ENCODE results near the gene CD99L2.

GRCh38 chrX:150935467-150935866 lies 37.0 kb upstream of the CD99L2 start:
- TF ChIP-seq CTCF (IDR thresholded peaks at IDR 0.05) (no peak), POLR2A (IDR thresholded peaks at IDR 0.05) (no peak)

Data from adrenal gland (tissue), 5 donors.